Right lobe of liver (tissue), 4 donors: ENCODE measurements around the gene MCTP1.

ENCODE experiments used
- POLR2A ChIP-seq: fragments of 450-650 bp; IDR thresholded peaks from one replicate; pipeline ENCODE4 v1.6.1; 2017; ENCODE audit warnings: antibody characterized with exemption, mild to moderate bottlenecking
- TF ChIP-seq, protein P1 (sequence below), 4 donors: fragments of 200-600 bp in 3 of 4; fragments of 450-650 bp in 1 of 4; IDR thresholded peaks; one replicate each; pipeline versions ENCODE4 v1.5.1 to v1.8.0; 2016 to 2022; ENCODE audit warnings: antibody characterized with exemption in 4 of 4, mild to moderate bottlenecking in 2 of 4
- donor health status: DM: no; HTN: no; CAD: no.
- donor health status: DM: no; HTN: no; CAD: no.
- donor health status: DM: no; HTN: yes; CAD: no.

DNA sequence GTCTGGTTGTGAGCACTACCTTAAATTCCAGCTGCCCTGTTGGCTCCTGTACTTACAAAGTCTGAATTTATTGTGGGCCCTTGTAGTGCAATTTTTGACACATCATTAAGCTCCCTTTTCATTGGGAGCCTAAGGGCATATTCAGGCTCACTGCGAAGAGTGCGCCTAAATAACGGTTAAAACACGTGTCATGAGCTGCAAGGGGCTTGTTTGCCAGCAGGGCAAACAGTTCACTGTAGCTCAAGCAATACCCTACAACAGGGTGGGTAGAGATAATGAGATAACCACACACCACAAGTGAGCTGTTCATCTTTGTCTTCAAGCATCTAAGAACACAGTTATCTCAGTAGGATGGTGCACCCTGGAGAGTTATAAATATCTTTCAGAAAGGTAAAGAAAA is 452.2 kb downstream of the MCTP1 start:
- TF ChIP-seq, protein P1, sequence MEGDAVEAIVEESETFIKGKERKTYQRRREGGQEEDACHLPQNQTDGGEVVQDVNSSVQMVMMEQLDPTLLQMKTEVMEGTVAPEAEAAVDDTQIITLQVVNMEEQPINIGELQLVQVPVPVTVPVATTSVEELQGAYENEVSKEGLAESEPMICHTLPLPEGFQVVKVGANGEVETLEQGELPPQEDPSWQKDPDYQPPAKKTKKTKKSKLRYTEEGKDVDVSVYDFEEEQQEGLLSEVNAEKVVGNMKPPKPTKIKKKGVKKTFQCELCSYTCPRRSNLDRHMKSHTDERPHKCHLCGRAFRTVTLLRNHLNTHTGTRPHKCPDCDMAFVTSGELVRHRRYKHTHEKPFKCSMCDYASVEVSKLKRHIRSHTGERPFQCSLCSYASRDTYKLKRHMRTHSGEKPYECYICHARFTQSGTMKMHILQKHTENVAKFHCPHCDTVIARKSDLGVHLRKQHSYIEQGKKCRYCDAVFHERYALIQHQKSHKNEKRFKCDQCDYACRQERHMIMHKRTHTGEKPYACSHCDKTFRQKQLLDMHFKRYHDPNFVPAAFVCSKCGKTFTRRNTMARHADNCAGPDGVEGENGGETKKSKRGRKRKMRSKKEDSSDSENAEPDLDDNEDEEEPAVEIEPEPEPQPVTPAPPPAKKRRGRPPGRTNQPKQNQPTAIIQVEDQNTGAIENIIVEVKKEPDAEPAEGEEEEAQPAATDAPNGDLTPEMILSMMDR (IDR thresholded peaks at IDR 0.05), result no peak
- TF ChIP-seq POLR2A, result no peak
